Right ventricle myocardium inferior (tissue), 1 donor: Measurements from ENCODE around the gene TBRG4. TPM values are rescaled to one million over a fixed set of nuclear protein-coding genes. Genes with fewer than 3 reads are reported as not detected.

ENCODE experiments used
- ATAC-seq: fragments of 200-7000 bp; cut with Tn5 transposase; one replicate; pipeline ENCODE4 v1.9.1; 2020; ENCODE audit warnings: mild to moderate bottlenecking, moderate library complexity
- DNase-seq: peaks from one replicate; pipeline ENCODE4 v3.0.0; 2021; ENCODE audit errors: missing footprints
- intact Hi-C: fragments of 100-400 bp; cut with DNase I; formaldehyde crosslinking; loops from one replicate; pipeline ENCODE4 v1.11.0; 2022
- total RNA-seq: library from RNA; stranded (reverse); fragmentation: NEBNext Ultra II Directional; extraction: Animal tissue kit (Norgen Biotek cat#: 25700); gene quantifications from one replicate; pipeline ENCODE4 v1.2.1, GENCODE V29; 2021
- donor health status: DM: no; HTN: yes; CAD: no; lungs with severe emphysema.

The TBRG4 gene
- total RNA-seq, 1 donor from 2014 or later: 82.4 TPM

DNA sequence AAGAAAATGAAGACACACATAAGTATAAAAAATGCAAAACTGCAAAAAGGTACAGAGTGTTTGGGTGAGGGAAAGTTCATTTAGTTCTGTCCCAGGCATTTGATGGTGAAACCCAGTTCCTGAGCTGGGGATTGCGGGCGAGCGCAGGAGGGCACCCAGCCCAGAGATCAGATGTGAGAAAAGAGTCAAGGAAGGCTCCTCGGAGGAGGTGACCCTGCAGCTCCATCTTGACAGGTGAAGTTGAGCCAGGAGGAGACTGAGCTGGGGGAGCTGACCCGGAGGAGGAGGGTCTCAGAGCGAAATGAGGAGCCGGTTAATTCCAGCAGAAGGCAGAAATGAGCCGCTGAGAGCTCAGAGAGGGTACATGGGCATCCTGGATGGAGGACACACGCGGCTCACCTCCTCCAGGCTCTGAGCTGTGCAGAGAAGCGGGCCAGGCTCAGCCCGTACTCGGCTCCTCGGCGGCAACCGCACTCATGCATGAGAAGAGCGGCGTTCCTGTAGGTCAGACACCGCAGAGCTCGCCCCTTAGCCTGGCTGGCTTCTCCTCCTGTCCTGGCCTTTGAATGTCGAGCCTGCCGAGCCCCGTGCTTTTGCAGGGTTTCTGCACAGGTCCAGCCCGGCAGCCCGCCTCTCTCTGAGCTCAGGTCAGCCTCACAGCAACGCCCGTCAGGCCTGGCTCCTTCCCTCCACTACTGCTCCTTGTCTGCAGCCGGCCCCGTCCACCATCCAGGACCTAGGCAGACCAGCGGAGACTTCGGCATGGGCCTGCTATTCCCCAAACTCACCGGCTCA, 36.6 kb upstream of the TBRG4 start:
- ATAC-seq (no peak), DNase-seq (no peak)
- intact Hi-C loops: no loop called here

DNA sequence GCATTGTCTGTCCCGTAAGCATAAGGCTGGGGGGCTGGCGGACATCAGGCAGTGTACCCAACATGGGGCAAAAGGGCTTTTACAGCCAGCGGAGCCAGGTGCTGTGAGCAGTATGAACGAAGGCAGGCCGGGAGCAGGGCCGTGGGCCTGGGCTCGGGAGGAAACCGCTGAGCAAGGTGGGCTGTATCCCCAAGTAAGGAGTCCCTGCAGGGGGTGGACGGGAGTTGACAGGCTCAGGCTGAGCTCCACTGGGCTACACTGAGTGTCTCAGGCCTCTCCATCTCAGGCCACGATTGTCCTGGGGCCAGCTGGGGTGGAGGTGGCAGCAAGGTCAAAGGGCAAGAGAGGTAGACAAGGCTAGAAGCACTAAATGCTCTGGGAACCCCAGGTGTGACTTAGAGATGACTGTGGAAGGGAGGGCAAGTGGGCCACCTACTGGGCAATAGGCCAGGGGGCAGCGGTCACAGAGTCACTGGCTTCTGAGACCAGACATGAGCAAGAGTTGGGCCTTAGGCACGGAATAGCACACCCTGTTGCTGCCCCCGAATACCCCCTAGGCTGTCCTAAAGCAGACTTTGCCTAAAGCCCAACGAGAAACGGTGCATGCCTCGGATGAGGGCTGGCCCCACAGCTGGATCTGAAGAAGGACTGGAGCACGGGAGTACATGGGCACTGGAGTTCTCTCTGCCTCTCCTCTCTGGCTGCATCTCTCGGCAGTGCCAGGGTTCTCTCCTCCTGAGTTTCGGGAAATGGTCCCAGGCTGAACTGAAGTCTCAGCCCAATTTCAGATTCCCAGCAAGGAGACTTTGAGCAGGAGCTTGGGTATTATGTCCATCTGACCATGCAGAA, 35.3 kb upstream of the TBRG4 start:
- ATAC-seq (no peak), DNase-seq (no peak)
- intact Hi-C loops: no loop called here

DNA sequence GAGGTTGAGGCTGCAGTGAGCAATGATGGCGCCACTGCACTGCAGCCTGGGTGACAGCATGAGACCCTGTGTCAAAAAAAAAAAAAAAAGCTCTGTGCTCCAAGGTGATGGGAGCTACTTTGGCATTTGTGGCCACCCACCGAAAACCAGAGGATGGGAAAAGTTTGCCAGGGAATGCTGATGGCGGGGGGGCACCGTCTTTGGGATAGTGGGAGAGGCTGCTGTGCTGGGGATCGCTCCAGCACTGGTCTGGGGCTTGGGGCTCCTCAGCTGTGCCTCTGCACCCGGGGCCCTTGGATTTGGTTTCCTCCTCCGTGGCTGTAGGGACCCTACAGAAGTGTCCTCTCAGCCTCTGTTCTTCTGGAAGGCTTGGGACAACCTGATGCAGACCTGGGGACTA, 34.4 kb upstream of the TBRG4 start:
- intact Hi-C loops: no loop called here
- DNase-seq (no peak), ATAC-seq (no peak)

DNA sequence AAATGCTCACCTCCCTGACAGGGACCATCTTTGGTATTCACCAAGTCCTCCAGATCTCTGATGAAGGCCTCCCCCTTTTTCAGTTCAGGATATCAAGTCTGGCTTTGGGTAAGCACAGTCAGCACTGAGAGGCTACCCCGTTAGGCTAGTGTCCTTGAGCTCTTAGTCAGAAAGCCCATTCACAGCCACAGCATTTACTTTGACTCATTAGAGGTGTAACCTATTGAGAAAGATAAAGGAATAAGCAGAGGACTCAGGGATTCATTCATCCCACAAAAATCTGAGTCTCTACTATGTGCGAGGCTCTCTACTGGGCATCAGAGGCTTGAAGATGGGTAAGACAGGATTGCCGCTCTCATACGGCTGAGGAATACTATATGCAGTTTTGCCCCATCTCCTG, 32.1 kb upstream of the TBRG4 start:
- ATAC-seq: no peak
- DNase-seq: no peak
- intact Hi-C loops: no loop called here

DNA sequence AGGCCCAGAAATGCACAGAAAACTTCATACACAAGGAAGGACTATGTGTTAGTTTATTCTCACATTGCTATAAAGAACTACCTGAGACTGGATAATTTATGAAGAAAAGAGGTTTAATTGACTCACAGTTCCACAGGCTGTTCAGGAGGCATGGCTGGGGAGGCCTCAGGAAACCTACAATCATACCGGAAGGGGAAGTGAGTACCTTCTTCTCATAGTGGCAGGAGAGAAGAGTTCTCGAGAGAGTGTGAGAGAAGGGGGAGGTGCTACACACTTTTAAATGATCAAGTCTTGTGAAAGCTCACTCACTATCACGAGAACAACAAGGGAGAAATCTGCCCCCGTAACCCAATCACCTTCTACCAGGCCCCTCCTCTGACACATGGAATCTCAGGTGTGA, 29.3 kb upstream of the TBRG4 start:
- intact Hi-C loops: no loop called here
- no peak for DNase-seq
- ATAC-seq: no peak

DNA sequence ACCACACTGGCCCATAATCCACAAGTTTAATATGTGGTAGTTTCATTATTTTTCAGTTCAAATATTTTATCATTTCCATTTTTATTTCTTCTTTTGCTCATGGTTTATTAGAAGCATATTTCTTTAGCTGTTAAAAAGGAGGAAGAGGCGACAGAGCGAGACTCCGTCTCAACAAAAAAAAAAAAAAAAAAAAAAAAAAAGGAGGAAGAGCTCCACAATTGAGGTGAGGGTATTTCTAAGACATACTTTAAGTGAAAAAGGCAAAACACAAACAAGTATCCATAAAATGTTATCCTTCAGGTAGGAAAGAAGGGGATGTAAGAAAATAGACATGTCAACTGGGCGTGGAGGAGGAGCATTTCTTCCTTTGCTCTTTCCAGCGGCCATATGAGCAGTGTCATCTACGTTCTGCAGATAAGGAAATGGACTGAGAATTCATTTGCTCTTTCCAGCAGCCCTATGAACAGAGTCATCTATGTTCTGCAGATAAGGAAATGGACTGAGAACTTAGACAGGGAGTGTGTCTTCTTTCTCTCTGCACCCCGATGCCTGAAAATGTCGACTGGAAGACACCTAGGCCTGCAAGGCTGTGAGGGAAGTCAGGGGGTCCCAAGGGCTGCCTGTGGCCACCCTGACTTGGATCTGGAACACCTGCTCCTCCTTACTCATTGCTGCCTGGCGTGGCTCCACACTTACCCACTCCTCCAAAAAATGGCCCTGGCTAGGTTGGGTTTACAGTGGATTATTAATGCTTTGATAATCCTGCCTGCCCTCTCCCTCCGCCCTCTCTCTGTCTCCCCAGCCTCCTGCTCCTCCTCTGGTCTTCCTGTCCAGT, 27.2 kb upstream of the TBRG4 start:
- ATAC-seq: no peak
- intact Hi-C loops: no loop called here

DNA sequence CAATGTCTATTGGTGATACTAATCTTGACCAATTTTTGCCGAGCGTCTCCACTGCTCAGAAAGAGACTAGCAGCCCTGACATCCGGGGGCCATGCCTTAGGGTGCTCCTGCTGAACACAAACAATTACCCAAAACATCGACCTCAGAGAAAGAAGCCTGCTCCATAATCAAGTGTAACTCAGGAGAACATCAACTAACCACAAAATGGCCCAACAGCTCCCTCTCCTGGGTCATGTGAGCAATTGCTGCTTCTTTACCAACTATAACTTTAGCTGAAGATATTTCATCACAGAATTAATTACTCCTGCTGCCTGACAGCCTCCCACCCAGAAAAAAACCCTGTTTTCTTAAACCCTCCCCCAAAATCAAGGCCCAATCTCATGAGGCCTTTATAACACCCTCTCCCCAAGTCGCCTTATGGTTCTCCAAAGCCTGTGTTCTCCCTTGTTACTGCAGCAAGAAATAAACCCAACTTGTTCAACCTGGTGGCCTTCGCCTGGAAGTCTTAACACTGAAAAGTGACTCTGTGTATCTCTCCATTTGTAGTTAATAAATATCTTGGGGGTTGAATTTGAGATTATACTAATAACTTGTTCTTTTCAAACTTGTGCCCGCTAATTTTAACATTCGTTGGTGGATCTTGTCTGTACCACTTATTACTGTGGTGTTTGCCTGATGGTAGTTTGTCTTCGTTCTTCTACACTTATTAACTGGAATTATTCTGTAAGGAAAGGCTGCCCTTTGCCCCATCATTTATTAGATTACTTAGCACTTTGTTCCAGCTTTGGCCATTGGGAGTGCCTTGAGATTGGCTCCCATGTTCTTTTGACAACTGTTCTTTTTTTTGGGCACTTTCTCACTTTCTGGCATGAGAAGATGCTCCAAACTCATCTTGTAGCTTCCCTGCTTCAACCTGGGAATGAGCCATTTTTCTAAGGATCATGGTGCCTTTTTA, 24.9 kb upstream of the TBRG4 start:
- intact Hi-C loops: loop anchor here (1.0 to 2.0 kb wide), 2 partner anchors 163 to 280 kb away; no protein-coding TSS in a partner anchor
- ATAC-seq (peak; percentile 75), DNase-seq (no peak)

More for the DNA sequence above, 27.2 kb upstream of the TBRG4 start:
- DNase-seq: no peak

DNA sequence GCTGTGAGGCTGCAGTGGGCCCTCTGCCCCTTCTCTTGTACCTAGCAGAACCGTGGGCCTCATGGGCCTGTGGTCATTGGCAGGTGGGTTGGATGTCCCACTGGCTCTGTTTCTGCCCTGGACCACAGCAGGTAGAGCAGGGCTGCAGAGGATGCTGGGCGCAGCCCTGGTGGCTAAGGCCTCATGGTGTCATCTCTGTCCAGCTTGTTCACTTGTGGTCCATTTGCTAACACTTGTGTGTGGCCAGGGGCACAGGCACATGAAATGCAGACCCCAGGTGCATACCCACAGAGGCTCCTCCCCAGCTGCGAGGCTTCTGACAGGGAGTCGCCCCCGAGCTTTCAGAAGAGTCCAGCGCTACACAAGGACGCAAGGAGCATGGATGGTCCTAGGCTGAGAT, 22.4 kb upstream of the TBRG4 start:
- ATAC-seq (no peak), DNase-seq (no peak)
- intact Hi-C loops: no loop called here

DNA sequence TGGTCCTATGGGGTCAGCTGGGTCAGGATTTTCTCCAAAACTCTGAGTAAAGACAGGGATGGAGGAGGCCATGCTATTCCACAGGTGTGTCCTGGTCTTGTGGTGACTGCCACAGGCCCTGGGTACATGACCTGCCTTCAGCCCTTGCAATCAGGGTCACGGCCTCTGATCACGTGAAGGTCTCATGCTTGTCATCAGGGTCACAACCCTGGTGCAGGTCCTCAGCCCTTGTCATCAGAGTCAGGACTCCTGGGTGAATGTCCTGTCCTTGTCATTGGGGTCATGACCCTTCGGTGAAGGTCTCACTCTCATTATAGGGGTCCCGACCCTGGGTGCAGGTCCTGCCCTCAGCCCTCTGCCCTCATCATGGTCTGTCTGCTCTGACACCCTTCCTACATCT, 21.9 kb upstream of the TBRG4 start:
- ATAC-seq (no peak), DNase-seq (no peak)
- intact Hi-C loops: no loop called here

DNA sequence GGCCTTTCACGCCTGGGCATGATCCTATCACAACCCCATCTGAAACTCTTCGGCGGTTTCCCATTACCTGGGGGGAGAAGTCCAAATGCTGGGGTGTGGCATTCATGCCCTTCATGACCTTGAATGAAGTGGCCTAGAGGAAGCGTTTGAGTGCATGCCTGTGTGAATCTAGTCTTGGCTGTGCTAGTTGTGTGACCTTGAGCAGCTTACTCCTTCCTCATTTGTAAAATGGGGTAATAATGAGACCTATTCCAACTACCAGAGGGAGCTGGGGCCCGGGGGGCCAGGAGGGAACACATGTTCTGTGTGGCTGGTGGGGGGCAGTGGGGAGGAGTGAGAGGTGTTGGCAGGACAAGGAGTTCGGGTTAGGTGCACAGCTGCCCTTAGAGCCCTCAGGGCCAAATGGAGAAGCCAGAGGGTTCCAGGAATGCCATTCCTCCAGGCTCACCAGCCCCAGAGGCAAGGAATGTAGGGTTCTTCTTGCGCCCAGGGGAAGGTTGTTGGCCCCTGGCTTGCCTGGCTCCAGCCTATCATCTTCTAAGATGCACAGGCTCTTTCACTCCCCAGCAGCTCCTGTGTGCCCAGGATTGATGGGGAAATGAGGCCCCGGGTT, 21.3 kb upstream of the TBRG4 start:
- intact Hi-C loops: no loop called here
- ATAC-seq (no peak), DNase-seq (no peak)

DNA sequence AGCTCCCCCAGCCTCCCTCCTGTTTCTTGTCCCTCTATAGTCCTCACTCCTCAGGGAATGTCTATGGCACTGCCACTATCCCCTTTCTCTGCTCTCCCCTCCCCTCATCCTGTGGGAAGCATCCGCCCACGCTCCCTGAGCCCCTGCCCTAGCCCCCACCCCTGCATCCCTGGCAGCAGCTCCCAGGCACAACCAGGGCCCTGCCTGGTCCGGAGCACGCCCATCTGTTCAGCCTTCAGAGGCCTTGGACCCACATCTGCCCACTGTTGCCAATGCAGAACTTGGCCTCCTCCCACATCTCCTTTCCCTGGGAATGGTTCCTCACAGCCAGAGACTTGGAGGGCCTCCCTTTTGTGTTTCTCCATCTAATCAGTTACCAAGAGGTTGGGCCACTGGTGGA, 20.4 kb upstream of the TBRG4 start:
- intact Hi-C loops: no loop called here

DNA sequence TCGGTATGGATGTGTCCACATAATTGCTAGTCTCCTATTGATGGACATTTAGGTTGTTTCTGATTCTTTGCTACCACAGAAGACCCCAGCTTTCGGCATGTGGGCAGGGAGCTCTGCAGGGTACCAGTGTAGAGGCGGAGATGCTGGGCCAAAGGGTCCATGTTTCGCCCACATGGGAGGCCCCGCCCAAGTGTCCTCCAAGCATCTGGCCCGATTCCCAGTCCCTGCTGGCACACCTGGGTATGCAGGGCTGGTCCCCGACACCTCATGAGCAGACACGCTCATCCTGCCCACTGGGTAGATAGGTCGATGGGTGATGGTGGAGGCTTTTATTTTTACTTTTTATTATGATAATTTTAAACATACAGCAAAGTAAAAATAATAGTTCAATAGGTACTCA, 19.4 kb upstream of the TBRG4 start:
- no peak for DNase-seq
- ATAC-seq: no peak
- intact Hi-C loops: no loop called here

More for the DNA sequence above, 20.4 kb upstream of the TBRG4 start:
- DNase-seq (no peak), ATAC-seq (no peak)

DNA sequence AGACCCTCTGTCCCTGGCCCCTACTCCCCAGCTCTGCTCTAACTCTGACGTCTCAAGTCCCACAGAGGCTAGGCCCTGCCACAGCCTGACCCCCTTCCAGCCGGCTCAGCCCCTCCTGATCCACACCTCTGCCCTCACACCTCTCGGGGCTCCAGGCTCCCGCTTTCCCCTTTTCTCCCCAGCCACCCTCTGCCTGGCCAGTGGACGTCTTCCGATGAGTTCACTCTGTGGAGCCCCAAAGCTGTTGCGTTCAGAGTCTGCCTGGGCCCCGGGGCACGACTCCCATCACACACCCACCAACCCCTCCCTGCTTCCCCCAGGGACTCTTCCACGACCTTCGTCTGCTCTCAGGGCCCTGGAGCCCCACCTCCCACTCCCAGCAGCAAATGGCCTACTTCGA, 18.4 kb upstream of the TBRG4 start:
- ATAC-seq (no peak), DNase-seq (no peak)
- intact Hi-C loops: no loop called here

DNA sequence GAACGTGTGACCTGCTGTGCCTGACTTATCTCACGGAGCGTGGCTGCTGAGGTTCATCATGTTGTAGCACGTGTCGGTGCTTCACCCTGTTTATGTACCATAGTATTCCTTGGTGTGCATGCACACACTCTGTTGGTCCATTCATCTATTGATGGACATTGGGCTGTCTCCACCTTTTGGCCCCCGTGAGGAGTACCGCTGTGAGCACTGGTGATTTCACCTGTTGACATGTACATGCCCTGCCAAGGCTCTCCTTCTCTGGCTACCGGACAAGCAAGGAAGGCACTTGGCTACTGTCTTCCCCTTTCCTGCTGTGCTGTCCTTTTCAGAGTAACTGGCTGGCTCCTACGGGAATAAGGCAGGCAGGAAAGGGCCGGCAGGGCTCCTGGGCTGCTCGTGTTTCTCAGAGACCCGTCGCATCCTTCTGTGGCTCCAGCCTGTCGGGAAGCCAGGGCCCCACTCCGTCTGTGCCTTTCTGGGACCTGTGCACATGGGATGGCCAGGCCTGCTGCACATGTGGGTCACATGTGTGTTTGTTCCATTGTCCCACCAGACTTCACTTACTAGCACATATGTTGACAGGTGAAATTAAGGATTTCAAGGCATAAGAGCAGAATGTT, 17.8 kb upstream of the TBRG4 start:
- DNase-seq (no peak), ATAC-seq (no peak)
- intact Hi-C loops: no loop called here

DNA sequence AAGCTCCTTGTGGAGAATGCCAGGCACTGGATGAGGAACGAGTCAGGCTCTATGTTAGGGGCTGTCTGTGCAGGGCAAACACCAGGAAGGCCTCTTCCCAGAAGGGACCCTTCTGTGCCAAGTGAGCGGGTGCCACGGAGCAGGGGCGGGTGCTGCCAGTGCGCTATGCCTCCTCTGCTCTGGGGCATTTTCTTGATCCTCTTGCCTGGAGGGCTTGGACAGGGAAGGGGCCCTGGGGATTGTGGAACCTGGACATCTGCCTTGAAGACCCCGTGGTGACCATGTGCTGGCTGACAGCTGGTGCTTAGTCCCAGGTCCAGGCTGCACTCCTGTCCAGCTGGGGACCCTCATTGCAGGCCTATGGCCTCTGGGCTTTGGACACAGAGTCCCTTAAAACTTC, 15.4 kb upstream of the TBRG4 start:
- DNase-seq (no peak), ATAC-seq (no peak)
- intact Hi-C loops: no loop called here

DNA sequence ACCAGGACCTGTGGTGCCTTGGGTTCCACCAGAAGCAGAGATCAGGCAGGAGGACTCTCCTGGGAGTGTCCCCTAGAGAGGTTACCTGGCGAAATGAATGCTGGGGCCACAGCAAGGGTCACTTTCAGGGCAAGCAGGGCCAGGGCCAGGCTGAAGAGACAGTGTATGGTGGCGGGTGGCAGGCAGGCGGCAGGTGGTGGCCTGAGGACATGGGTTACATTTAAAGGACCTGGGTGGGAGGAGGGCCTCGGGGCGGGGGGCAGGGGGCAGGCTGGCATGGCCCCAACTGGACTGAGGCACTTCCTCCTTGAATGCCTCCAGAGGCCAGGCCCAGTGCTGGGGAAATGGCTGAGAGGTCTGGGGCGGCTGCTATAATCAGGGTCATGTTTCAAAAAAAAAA, 14.7 kb upstream of the TBRG4 start:
- no peak for ATAC-seq
- DNase-seq: no peak
- intact Hi-C loops: no loop called here

DNA sequence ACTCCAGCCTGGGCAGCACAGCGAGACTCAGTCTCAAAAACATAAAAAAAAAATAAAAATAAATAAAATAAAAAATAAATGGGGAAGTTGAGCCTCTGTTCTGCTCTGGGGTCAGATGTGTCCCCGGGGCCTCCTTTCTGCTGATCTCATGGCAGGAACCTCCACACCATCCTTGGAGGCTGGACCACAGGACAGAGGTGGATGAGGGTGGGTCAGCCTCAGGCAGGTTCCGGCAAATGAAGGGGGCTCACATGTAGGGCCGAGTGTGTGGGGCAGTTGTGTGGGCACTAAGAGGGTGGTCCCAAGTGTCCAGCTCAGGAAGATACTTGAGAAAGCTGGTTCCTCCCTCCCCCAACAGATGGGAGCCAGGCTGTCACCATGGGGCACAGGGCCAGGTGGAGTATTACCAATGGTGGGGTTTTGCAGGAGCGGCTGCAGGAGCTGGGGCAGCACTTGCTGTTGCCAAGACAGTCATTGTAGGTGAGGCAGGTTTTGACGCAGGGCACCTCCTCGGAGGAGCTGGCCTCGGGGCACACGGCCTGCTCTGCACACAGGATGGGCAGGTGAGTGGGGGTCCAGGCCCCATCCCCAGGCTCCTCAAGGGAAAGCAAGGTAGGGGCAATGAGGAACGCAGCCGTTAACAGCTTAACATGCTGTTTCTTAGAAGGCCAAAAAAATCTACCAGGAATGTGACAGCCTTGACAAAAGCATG, 13.9 kb upstream of the TBRG4 start:
- intact Hi-C loops: no loop called here
- DNase-seq (no peak), ATAC-seq (no peak)
